A549 treated with RU486 at 1 μM for 4 hours (cell line): Measurements from ENCODE around the gene FGD1. TPM values are rescaled to one million over a fixed set of nuclear protein-coding genes. Genes with fewer than 3 reads are reported as not detected.

ENCODE experiments used
- total RNA-seq: library from RNA; stranded (reverse); fragments of 200-300 nt; extraction: Qiagen RNA extraction; gene quantifications from 5 replicates; pipeline ENCODE4 v1.2.3, GENCODE V29; 2022; ENCODE audit warnings: low read depth

Gene FGD1
- total RNA-seq: 5.7 to 8.4 TPM (median 6.2 TPM) in 5 replicates

DNA sequence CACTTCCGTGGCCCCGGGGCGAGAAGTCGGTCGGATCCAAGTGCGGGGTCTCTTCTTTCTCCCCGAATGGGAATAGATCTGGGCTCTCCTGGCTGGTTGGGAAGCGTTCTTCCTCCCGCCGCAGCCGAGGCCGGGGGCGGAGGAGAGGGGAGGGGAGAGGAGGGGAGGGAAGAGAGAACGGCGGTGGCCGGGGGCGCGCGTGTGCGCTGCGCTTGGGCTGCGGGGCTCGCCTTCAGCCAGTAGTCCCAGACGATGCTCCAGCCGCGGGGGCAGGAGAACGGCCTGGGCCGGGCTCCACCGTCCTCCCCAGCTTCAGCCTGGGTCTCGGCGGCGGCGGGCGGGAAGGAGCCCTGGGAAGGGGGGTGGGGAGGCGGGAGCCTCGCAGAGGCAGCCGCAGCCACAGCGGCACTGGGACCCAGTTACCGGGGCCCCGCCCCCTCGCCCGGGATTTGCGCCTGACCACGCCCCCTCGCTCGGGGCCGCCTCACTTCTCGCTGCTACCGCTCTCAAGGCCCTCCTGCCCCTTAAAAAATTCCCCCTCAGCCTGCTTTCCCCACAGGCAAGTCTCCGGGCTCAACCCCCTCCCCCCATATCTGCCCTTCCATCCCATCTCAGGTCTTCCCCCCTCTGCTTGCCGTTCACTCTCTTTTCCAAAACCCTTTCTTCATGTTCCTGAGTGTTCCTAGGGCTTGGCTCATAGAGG, at the start of gene FGD1:
FGD1 (minus strand) TSS at position 421 of the 703 bp plus-strand sequence. CDS start 802 bp downstream, outside the sequence.

DNA sequence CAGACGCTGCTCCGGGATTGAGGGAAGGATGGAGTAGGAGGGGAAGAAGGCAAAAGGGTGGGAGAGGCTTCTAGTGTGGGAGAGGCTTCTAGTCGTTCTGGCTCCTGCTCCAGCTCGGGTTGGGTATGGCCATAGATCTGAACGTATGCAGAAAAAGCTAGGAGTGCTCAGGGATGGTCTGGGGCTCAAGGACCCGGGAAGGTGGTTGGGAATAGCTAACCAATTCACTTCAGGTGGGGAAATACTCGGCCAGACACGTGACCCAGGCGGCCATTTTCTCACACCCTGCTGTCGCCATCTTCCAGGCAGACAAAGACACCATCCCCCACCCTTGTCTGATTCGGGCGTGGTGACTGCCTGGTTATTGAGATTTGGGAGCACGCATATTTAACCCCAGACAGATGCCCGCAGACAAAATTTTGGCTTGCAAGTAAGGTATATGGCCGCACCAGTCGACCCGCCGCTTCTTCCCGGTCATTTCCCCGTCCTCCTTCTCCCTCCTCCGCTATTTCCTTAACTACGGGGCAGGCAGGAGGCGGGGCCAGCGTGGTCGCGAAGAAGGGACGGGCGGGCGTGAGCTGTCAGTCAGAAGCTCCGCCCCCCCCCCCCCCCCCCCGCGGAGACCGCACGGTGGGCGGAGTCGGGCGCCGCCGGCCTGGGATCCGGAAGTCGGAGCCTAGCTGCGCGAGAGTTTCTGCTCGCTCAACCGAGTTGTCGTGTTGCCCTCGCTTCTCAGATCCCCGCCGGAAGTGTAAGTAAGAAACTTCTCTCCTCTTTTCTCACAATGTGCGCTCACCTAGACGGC, 33.7 kb upstream of the FGD1 start, which contains the start of gene GNL3L:
GNL3L (plus strand) TSS at position 668 of the 805 bp plus-strand sequence. CDS start 2,348 bp downstream, outside the sequence.

DNA sequence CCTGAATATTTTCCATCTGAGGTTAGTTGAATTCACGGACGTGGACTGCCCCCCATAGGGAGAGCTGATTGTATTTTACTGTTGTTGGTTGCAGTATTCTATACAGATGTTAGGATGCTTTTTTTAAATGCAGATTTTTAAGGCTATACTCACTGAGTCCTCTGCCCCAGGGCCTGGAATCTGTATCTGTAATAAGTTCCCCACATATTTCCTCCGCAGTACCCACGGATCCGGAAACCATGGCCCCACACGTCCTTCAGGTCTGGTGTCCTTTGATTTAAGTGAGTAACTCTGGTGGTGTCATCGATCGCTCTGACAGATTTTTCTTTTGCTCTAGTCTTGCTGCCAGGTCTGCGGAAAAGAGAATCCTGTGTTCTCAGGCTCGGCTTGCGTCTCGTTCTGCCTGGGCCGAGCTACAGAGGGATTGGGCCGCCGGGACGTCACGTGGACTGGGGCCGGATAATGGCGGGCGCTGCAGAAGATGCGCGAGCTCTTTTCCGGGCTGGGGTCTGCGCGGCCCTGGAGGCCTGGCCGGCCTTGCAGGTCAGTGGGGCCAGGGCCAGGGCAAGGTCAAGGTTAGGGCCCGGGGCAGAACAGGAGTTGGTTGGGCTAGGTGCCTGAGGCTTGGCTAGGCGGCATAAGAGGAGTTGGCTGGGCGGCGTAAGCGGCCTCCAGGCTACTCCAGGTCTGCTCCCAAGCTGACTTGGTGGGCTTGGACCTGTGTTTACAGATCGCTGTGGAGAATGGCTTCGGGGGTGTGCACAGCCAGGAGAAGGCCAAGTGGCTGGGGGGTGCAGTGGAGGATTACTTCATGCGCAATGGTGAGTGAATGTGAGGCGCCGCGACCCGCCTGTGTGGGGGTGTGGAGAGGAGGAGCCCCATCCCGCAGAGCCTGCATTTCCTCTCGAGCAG, 55.8 kb downstream of the FGD1 start, which contains the start of gene TSR2:
TSR2 (plus strand) TSS at position 445 of the 912 bp plus-strand sequence; CDS start at position 463, 18 bp downstream.

Other genes starting within 250 kb of the FGD1 start
- 0.01 TPM in 2 of 5 replicates, not detected in the others for gene WNK3, start 138.2 kb downstream of the FGD1 start, total RNA-seq
- 53.0 to 59.6 TPM (median 56.3 TPM) in 5 replicates for gene TSR2, start 55.8 kb downstream of the FGD1 start, total RNA-seq
- 16.8 to 25.0 TPM (median 19.1 TPM) in 5 replicates for gene GNL3L, start 34.0 kb upstream of the FGD1 start, total RNA-seq